ENCODE data around the gene NBPF12.
"Not testable (repeated sequence)": the region's sequence is repeated elsewhere in the genome, so short reads cannot be mapped to it uniquely, and the experiment has no call there.

NBPF12 gene, protein sequence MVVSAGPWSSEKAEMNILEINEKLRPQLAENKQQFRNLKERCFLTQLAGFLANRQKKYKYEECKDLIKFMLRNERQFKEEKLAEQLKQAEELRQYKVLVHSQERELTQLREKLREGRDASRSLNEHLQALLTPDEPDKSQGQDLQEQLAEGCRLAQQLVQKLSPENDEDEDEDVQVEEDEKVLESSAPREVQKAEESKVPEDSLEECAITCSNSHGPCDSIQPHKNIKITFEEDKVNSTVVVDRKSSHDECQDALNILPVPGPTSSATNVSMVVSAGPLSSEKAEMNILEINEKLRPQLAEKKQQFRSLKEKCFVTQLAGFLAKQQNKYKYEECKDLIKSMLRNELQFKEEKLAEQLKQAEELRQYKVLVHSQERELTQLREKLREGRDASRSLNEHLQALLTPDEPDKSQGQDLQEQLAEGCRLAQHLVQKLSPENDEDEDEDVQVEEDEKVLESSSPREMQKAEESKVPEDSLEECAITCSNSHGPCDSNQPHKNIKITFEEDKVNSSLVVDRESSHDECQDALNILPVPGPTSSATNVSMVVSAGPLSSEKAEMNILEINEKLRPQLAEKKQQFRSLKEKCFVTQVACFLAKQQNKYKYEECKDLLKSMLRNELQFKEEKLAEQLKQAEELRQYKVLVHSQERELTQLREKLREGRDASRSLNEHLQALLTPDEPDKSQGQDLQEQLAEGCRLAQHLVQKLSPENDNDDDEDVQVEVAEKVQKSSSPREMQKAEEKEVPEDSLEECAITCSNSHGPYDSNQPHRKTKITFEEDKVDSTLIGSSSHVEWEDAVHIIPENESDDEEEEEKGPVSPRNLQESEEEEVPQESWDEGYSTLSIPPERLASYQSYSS (N-terminal part only)

DNA sequence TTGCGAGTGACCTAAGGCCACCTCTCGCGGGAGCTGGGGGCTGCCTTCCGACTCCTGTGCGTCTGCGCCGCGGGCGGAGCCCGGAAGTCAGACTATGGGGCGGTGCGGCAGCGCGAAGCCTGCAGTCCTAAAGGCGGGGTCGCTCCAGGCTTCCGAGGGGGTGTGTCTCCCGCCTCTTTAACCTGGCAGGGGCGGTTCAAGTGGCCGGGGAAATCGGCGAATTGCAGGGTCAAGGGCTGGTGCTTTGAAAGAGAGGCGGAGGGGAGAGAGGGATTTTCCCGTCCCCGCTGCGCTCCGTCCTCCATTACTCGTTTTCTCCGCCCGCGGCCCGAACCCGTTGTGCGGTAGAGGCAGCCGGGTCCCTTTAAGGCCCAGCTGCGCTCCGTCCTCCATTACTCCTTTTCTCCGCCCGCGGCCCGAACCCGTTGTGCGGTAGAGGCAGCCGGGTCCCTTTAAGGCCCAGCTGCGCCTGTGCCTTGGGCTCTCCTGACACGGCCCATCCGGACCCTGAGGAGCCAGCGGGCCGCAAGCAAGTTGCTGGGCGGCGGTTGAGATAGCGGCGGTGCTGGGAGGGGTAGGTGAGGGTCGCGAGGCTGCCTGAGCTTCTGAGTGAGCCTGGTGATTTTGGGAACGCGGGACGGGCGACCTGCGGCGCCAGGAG lies at the start of gene NBPF12:
Gene NBPF12, plus strand, starts transcription at position 83 of the 661 bp plus-strand sequence. CDS start 21,820 bp downstream, outside the sequence.
- DNase-seq: peak; percentile 85

- not testable (repeated sequence) for DNase-seq
Observed at GRCh38 chr1:146891355-146891754, 46.8 kb upstream of the NBPF12 start.

GRCh38 chr1:146892331-146892730 lies 45.8 kb upstream of the NBPF12 start:
- DNase-seq: not testable (repeated sequence)

DNA sequence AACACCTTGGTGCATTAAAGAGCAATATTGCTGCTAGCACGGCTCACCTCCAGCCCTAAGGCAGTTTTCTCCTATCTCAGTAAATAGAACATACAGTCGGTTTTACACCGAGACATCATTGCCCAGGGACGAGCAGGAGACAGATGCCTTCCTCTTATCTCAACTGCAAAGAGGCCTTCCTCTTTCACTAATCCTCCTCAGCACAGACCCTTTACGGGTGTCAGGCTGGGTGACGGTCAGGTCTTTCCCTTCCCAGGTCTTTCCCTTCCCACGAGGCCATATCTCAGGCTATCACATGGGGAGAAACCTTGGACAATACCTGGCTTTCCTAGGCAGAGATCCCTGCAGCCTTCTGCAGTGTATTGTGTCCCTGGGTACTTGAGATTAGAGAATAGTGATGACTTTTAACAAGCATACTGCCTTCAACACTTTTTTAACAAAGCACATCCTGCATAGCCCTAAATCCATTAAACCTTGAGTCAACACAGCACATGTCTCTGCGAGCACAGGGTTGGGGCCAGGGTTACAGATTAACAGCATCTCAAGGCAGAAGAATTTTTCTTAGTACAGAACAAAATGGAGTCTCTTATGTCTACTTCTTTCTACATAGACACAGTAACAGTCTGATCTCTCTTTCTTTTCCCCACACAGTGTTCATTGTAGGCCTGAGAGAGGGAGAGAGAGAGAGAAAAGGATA lies 30.4 kb upstream of the NBPF12 start:
- DNase-seq: not testable (repeated sequence)

DNA sequence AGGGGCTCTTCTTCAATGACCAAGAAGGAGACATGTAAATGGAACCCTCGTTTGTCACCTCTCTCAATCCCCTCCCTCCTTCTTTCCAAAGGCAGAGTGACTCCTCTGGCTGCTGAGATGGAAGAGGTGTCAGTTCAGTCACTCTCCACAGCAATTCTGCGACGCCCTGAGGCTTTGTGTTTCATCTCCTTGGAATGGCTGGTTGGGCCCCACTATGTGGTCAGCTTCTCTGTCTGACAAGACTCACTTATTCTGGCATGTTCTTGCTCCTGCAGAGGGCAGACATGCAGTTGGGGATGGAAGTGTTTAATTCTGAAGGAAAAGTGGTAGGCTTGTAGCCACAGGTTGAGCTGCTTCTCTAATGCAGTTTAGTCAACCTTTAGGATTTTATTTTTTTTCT lies 25.1 kb upstream of the NBPF12 start:
- DNase-seq: not testable (repeated sequence)

DNA sequence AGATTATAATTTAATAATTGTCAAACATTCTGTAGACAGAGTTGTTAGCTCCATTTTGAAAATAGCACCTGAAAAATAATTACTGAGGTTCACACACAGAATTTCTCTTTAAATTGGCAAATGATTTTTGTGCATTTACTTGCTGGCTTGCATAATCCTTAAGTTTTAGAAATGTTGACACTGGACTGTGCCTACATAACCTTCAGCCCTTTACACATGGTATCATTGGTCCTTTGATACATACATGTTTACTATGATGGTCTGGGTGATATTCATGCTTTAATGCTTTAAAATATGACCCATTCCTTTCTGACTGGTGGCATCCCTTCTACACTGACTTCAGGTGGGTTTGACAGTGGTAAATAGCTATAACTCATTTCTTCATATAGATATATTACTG lies 17.3 kb upstream of the NBPF12 start:
- DNase-seq: not testable (repeated sequence)

DNA sequence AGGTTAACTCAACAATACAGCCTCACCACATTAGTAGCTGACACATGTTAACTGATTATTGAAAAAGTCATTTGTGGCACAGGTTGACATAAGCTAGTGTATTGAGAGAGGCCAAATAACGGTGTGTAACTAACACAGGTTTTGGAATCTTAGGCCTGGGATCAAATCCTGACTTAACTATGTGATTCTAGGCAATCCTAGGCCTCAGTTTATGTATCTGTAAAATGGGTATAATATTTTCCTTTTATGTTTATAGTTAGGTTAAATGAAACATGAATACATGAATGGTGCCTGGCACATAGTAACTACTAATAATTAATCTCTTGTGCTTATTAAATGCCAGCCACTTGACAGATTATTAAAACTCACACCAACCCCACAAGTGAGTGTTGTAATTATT lies 15.5 kb upstream of the NBPF12 start:
- not testable (repeated sequence) for DNase-seq

DNA sequence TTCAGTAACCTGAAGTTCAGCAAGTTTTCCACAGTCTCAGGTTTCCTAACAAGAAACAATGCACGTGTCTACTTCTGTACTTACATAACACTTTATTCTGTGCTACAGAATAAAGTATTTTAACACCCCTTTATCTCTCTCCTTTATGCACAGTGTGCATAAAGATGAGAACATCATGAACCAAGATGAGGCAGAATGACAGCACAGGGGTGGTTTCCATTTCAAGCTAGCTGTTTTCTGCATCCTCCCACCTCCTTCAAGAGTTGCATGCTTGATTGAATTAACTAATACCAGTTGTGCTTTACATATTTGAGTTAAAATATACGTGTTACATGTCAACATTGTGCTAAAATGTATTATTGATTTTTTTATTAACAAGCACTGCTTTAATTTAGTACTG lies 14.0 kb upstream of the NBPF12 start:
- DNase-seq: not testable (repeated sequence)

DNA sequence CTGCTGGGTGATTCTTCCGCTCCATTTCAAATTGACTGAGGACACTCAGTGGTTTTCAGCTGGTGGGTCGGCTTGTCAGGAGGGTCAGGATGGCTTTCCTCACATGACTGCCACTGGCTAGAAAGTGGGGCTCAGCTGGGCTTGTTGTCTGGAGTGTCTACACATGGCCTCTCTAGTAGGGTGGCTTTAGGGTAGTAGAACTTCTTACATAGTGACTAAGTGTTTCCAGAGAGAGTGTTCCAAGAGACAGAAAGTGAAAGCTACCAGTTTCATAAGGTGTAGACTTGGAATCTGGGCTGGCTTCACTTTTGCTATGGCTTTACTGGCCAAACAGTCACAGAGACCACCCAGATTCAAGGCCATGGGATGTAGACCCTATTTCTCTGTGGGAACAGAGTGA lies 11.7 kb upstream of the NBPF12 start:
- not testable (repeated sequence) for DNase-seq

DNA sequence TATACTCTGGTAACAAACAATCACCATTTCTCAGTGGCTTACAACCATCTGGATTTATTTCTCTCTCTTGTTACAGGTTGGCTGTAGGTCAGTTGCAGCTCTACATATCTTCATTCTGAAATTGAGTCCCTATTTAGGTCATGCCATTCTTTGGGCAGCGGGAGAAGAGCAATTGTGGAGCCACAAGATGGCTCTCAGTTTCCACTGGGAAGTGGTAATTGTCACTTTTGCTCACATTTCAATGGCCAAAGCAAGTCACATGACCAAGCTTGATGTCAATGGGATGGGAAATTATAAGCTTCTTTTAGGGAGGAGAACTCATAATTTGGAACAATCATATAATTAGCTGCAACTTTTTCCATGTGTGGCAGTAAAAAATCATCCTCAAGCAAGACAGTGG lies 7.9 kb upstream of the NBPF12 start:
- not testable (repeated sequence) for DNase-seq

DNA sequence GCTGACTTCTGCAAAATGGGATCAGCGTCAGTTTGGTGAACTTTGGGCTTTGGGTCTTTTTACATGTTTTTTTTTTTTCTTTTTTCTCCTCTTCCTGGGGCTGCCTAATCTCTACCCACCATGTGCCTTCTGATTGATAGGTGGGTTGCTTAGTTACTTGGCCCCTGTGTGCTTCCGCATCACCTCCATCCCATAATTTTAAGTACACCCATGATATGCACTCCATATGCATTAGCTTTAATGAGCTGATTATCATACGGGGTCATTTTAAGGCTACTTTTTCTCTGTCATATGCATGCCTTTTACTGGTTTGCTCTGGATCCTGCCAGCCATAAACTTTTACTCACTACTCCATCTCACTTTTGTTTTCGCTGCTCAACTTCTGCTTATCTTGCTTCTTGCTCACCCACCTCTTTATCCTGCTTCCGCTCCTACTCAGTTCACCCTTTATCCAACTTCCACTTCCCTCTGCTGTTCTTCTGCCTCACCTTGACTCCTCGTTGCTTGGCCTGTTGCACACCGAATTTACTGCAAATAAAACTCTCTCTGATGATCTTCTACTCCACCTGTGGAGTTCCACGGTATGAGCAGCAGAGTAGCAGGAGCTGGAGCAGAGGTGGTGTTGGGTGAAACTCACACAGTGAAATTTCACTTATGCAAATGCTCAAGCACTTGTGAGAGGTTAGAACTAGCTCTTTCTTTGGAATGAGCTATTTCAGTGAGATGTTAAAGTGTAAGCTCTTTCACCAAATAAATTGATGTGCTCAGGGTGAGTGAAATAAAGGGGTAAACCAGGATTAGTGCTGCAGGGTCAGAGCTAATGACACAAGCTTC lies 3.5 kb upstream of the NBPF12 start:
- DNase-seq: peak; percentile 1

GRCh38 chr1:146937462-146937861 lies 662 bp upstream of the NBPF12 start:
- DNase-seq: peak; percentile 35

DNA sequence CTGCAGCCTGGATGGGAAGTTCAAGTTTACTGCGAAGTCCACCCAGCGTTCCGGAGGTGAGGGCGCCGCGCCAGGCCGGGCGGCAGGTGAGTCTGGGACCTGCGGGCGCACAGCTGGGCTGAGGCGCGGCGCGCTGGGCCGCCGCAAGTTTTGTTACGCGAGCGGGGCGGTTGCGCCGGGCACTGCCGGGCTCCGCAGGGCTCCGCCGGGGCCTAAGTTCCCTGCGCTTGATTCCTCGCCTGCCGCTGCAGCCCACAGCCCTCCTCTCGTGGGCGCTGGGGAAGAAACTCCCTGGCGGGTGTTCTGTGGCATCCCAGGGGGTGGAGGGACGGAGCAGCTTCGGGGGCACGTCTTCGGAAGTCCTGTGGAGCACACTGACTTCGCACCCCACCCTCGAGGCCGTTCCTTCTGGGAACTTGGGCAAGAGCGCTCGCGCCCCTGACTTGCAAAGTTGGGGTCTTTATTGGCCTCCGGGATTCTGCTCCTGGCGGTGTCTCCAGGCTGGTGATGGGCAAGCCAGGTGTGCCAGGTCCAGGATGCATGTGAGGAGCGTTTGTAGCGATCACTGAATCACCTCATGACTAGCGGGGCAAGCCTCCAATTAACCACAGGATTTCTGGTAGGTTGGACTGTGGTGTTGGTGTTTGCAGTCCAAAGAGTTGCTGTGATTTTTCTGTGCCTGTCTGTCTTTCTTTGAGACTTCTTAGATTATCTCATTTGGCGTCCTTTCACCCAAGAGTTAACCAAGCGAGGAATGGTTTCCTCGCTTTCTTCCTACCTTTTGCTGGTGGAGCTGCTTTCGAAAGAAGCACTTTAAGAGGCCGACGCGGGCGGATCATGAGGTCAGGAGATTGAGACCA lies 1.0 kb downstream of the NBPF12 start:
- peak; percentile 24 for DNase-seq

DNA sequence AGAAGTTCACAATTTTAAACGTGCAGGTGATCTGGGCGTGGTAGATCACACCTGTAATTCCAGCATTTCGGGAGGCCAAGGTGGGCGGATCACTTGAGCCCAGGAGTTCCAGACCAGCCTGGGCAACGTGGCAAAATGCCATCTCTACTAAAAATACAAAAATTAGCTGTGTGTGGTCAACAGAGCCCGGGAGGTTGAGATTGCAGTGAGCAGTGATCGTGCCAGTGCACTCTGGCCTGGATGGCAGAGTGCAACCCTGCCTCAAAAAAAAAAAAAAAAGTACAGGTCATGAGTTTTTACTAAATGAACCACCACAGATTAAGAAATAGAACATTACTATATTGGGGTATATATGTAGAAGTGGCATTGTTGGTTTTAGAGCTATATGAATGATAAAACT lies 2.2 kb downstream of the NBPF12 start:
- DNase-seq: not testable (repeated sequence)

DNA sequence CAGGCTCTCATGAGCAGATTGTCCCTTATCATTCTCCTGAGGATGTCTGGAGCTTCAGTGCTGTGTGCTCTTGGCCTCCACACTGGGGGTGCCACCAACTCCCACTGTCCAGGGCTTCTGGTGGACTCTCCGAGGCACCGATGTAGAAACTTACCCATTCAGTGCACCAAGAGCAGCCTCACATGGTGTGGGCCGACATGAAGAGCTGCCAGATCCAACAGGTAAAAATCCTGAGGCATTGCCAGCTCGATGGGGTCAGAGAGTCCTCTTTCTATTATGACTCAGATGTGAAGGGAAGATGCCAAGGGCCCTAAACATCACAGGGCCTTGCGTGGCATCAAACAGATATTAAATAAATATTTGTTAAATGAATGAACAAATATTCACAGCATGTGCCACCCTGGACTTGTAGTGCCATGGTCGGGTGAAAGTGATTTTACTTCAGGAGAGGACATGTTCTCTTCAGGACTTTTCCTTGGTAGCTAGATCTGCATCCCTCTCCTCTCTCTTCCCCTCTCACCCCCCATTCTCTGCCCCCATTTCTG lies 5.3 kb downstream of the NBPF12 start:
- DNase-seq: not testable (repeated sequence)

- DNase-seq: not testable (repeated sequence)
Observed at GRCh38 chr1:146948127-146948526, 10.0 kb downstream of the NBPF12 start.

DNA sequence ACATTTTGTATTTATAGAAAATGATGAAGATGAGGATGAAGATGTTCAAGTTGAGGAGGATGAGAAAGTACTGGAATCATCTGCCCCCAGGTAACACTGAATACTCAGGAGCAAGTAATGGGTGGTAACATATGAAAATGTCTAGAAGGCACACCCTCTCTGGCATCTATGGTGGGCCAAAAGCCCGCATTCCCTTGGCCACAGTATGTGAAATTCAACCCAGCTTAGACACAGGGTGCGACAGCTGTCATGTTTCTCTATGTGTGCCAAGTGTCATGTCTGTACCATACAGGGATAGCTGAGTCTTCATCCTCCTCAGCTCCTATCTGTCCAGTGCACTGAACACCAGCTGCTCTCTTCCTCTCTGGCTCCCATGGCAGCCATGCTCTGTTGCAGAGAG lies 26.2 kb downstream of the NBPF12 start:
- DNase-seq: not testable (repeated sequence)

DNA sequence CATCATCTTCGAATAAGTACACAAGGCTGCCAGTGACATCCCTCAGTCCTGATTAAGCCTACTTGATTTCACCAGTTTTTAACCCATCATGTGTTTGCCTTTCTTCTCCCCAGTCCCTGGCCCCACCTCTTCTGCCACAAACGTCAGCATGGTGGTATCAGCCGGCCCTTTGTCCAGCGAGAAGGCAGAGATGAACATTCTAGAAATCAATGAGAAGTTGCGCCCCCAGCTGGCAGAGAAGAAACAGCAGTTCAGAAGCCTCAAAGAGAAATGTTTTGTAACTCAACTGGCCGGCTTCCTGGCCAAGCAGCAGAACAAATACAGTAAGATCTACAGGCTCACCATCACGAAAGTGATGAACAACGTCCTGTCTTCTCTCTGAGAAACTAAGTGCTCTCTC lies 28.2 kb downstream of the NBPF12 start:
- DNase-seq: not testable (repeated sequence)

GRCh38 chr1:146970656-146971055 lies 32.5 kb downstream of the NBPF12 start:
- not testable (repeated sequence) for DNase-seq

- DNase-seq: not testable (repeated sequence)
Observed at GRCh38 chr1:146972681-146973080, 34.6 kb downstream of the NBPF12 start.
